22Rv1 (cell line): Measurements from ENCODE around the gene FUT2.

ENCODE experiments used
- CTCF ChIP-seq: fragments of 450-650 bp; IDR thresholded peaks from 2 replicates; pipeline ENCODE4 v1.5.1; 2017; ENCODE audit warnings: mild to moderate bottlenecking
- ZFX ChIP-seq: fragments of 450-650 bp; IDR thresholded peaks from 2 replicates; pipeline ENCODE4 v1.6.1; 2017; ENCODE audit warnings: antibody characterized with exemption, borderline replicate concordance

- TF ChIP-seq CTCF: no peak
- no peak for TF ChIP-seq ZFX
These were observed 39.4 kb downstream of the FUT2 start for GRCh38 chr19:48735031-48735615.
